Fibroblast of lung (primary cell): ENCODE results near the gene C19orf38. TPM values are rescaled to one million over a fixed set of nuclear protein-coding genes. Genes with fewer than 3 reads are reported as not detected.
A peak's percentile ranks its signal among the peaks of the same experiment; 100 is the strongest.

Source experiments
- DNase-seq, 2 donors: peaks; one replicate each; pipeline versions ENCODE4 v3.0.0 to v3.0.0-alpha.2; 2010; ENCODE audit warnings: low read depth in 2 of 2
- H2AFZ ChIP-seq: 2 replicates; pipeline ENCODE4 v1.5.1; 2012; ENCODE audit warnings: low read length, control low read depth, inconsistent platforms
- H3K27ac ChIP-seq: 2 replicates; pipeline ENCODE4 v1.5.1; 2011; ENCODE audit warnings: low read length, control low read depth; ENCODE audit not compliant: insufficient read depth
- H3K27me3 ChIP-seq: 2 replicates; pipeline ENCODE4 v1.5.1; 2011; ENCODE audit warnings: mild to moderate bottlenecking, low read length; ENCODE audit not compliant: control insufficient read depth, insufficient read depth
- H3K36me3 ChIP-seq: 2 replicates; pipeline ENCODE4 v1.5.1; 2011; ENCODE audit warnings: low read length; ENCODE audit not compliant: control insufficient read depth, insufficient read depth
- H3K4me1 ChIP-seq: 2 replicates; pipeline ENCODE4 v1.5.1; 2011; ENCODE audit warnings: low read length; ENCODE audit not compliant: control insufficient read depth, insufficient read depth; ENCODE audit errors: extremely low read depth
- H3K4me2 ChIP-seq: 2 replicates; pipeline ENCODE4 v1.5.1; 2011; ENCODE audit warnings: low read length, control low read depth; ENCODE audit not compliant: insufficient read depth; ENCODE audit errors: extremely low read depth
- H3K4me3 ChIP-seq, 4 experiments: fragments of 200-600 bp in 1 of 4; sonication (generic) in 1 of 4; replicated peaks in 1 of 4; 2 replicates each; pipeline ENCODE4 v1.5.1; 2011 to 2016; ENCODE audit warnings: low read length in 4 of 4, low read depth in 3 of 4, mild to moderate bottlenecking in 3 of 4, control low read depth in 2 of 4, inconsistent platforms in 1 of 4, mixed read lengths in 1 of 4; ENCODE audit not compliant: insufficient read depth in 1 of 4; ENCODE audit errors: control extremely low read depth in 1 of 4
- H3K79me2 ChIP-seq: 2 replicates; pipeline ENCODE4 v1.5.1; 2012; ENCODE audit warnings: mild to moderate bottlenecking, low read length, inconsistent platforms; ENCODE audit not compliant: control insufficient read depth, insufficient read depth
- H3K9ac ChIP-seq: 2 replicates; pipeline ENCODE4 v1.5.1; 2011; ENCODE audit warnings: mild to moderate bottlenecking, low read length, control low read depth; ENCODE audit not compliant: insufficient read depth
- H3K9me3 ChIP-seq: 2 replicates; pipeline ENCODE4 v1.5.1; 2012; ENCODE audit warnings: low read depth, low read length; ENCODE audit not compliant: control insufficient read depth, insufficient read depth
- H4K20me1 ChIP-seq: 2 replicates; pipeline ENCODE4 v1.5.1; 2011; ENCODE audit warnings: low read length; ENCODE audit not compliant: control insufficient read depth, insufficient read depth; ENCODE audit errors: extremely low read depth
- EZH2 ChIP-seq: IDR thresholded peaks from 2 replicates; pipeline ENCODE4 v1.5.1; 2012; ENCODE audit warnings: low read length, control low read depth, mild to moderate bottlenecking; ENCODE audit errors: missing control alignments
- polyA plus RNA-seq, 2 donors: library from polyadenylated mRNA; depleted of rRNA in 1 of 2; stranded (reverse) in 1 of 2; unstranded in 1 of 2; fragments of >200 nt; gene quantifications; 2 replicates each; pipeline ENCODE4 v1.2.1, GENCODE V29; 2011 to 2012; ENCODE audit warnings: missing spikeins in 1 of 2
- total RNA-seq: library from RNA; depleted of rRNA; stranded (reverse); fragments of >200 nt; gene quantifications from 2 replicates; pipeline ENCODE4 v1.2.1, GENCODE V29; 2014
- TF ChIP-seq, protein P1 (sequence below), 2 donors: IDR thresholded peaks in 1 of 2; conservative IDR thresholded peaks in 1 of 2; 1 replicate in 1 of 2; 2 replicates in 1 of 2; pipeline ENCODE4 v1.5.1; 2011 to 2012; ENCODE audit warnings: low read length in 2 of 2, control low read depth in 1 of 2, inconsistent platforms in 1 of 2, low read depth in 1 of 2, mild to moderate bottlenecking in 1 of 2

C19orf38 gene
- total and polyA plus RNA-seq, 2 donors (not counting 1 experiment from before 2014, with no cell fraction given): 0.08 to 1.3 TPM

DNA sequence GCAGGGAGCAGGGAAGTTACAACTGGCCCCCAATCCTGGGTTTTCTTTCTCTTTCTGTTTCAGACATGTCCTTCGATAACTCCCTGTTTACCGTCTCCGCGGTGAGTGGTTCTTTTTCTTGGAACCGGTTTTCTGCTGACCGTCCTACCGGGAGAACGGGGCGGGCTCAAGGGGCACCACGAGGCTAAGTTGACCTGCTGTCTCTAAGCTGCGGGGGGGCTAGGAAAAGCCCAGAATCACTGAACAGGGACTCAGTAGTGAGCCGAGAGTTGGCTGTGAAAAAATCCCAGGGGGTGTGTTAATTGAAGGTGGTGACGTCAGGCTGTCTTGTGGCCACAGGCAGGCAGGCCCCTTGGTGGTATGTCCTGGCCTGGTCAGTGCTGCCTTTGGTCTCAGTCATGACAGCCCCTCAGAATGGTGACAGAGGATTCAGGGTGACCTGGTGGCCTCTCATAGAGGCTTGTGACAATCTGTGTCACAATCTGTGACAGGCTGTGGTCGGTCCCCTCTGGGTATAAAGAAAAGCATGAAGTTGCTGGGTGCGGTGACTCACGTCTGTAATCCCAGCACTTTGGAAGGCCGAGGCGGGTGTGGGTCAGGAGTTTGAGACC, 15.0 kb downstream of the C19orf38 start:
- Histone ChIP-seq H3K9me3 (no peaks in the 10 kb centered on the region), H2AFZ (no peak overlapping the region), H3K4me2 (no peak overlapping the region), H3K27me3 (no peaks in the 10 kb centered on the region), H3K4me3 (no peak overlapping the region), H3K79me2 (no peaks in the 10 kb centered on the region), H3K27ac (no peak overlapping the region), H4K20me1 (no peaks in the 10 kb centered on the region), H3K36me3 (no peaks in the 10 kb centered on the region), H3K4me1 (no peaks in the 10 kb centered on the region), H3K9ac (no peak overlapping the region)
- DNase-seq: peak in 1 of 2 donors; percentile 58
- TF ChIP-seq, protein P1, sequence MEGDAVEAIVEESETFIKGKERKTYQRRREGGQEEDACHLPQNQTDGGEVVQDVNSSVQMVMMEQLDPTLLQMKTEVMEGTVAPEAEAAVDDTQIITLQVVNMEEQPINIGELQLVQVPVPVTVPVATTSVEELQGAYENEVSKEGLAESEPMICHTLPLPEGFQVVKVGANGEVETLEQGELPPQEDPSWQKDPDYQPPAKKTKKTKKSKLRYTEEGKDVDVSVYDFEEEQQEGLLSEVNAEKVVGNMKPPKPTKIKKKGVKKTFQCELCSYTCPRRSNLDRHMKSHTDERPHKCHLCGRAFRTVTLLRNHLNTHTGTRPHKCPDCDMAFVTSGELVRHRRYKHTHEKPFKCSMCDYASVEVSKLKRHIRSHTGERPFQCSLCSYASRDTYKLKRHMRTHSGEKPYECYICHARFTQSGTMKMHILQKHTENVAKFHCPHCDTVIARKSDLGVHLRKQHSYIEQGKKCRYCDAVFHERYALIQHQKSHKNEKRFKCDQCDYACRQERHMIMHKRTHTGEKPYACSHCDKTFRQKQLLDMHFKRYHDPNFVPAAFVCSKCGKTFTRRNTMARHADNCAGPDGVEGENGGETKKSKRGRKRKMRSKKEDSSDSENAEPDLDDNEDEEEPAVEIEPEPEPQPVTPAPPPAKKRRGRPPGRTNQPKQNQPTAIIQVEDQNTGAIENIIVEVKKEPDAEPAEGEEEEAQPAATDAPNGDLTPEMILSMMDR (conservative IDR thresholded peaks at IDR 0.05 in 1 of 2, IDR thresholded peaks at IDR 0.05 in 1 of 2; ENCODE audit: low read depth in 1 of 2, low read length in 2 of 2): no peak
- TF ChIP-seq EZH2: no peak

DNA sequence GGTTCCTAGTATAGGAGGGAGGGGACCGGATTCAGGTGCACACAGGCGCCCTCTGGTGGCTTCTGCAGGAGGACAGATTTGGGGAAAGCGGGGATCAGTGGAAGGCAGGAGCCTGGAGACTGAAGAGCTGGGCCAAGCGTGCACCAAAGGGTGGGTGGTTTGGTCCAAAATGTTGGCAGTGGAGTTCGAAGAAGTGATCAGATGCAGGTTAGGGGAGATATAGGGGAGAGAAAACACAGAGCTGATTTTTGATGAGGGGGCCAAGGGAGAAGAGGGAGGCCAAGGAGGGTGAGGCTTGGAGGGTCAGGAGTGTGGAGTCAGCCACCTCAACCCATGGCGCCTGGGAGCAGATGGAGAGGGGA, 16.3 kb downstream of the C19orf38 start:
- no peak overlapping the region for H3K4me3 ChIP-seq
- TF ChIP-seq EZH2: no peak
- TF ChIP-seq, protein P1 (conservative IDR thresholded peaks at IDR 0.05 in 1 of 2, IDR thresholded peaks at IDR 0.05 in 1 of 2; ENCODE audit: low read depth in 1 of 2, low read length in 2 of 2): peak; percentile 89 to 97

DNA sequence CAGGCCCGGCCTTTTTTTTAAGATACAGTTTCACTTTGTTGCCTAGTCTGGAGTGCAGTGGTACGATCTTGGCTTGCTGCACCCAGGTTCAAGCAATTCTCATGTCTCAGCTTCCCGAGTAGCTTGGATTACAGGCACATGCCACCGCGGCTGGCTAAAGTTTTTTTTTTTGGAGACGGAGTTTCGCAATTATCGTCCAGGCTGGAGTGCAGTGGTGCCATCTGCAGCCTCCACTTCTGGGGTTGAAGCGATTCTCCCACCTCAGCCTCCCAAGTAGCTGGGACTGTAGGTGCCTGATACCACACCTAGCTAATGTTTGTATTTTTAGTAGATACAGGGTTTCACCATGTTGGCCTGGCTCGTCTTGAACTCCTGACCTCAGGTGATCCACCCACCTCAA, 18.3 kb downstream of the C19orf38 start:
- no peak overlapping the region for H2AFZ ChIP-seq
- no peaks in the 10 kb centered on the region for H3K36me3 ChIP-seq
- H3K27me3 ChIP-seq: no peaks in the 10 kb centered on the region
- H3K4me2 ChIP-seq: no peak overlapping the region
- H3K9ac ChIP-seq: no peak overlapping the region
- H3K9me3 ChIP-seq: no peaks in the 10 kb centered on the region
- H3K4me1 ChIP-seq: no peaks in the 10 kb centered on the region
- no peak overlapping the region for H3K27ac ChIP-seq
- DNase-seq: no peak
- no peaks in the 10 kb centered on the region for H4K20me1 ChIP-seq
- H3K79me2 ChIP-seq: no peaks in the 10 kb centered on the region
- TF ChIP-seq, protein P1 (conservative IDR thresholded peaks at IDR 0.05 in 1 of 2, IDR thresholded peaks at IDR 0.05 in 1 of 2; ENCODE audit: low read depth in 1 of 2, low read length in 2 of 2): no peak
- TF ChIP-seq EZH2: no peak
- no peak overlapping the region for H3K4me3 ChIP-seq

More for the DNA sequence above, 16.3 kb downstream of the C19orf38 start:
- Histone ChIP-seq H3K9me3 (no peaks in the 10 kb centered on the region), H3K27ac (no peak overlapping the region), H3K4me2 (no peak overlapping the region), H3K9ac (no peak overlapping the region), H3K79me2 (no peaks in the 10 kb centered on the region), H3K4me1 (no peaks in the 10 kb centered on the region), H3K27me3 (no peaks in the 10 kb centered on the region), H2AFZ (peak overlapping the region; percentile 15), H4K20me1 (no peaks in the 10 kb centered on the region), H3K36me3 (no peaks in the 10 kb centered on the region)
- peak; percentile 57 to 79 for DNase-seq
